Measurements from ENCODE around the gene HSPA13. TPM values are rescaled to one million over a fixed set of nuclear protein-coding genes. Genes with fewer than 3 reads are reported as not detected.

The HSPA13 gene
- total and polyA plus RNA-seq, 2 of the 8 experiments (the other 6 are each of a cell fraction or from before 2014, with no cell fraction given): 7.8 to 36.9 TPM

GRCh38 chr21:14358775-14359174 is 24.2 kb downstream of the HSPA13 start (continued):
- no peak for TF ChIP-seq CHD7 (IDR thresholded peaks at IDR 0.05; ENCODE audit: insufficient replicate concordance, low read length)

Measured in H1 (cell line).